Skeletal muscle cell (primary cell): ENCODE measurements around the gene EFCAB5.
A peak's percentile ranks its signal among the peaks of the same experiment; 100 is the strongest.
"Not testable (repeated sequence)": the region's sequence is repeated elsewhere in the genome, so short reads cannot be mapped to it uniquely, and the experiment has no call there.

Experiments used
- DNase-seq: peaks from one replicate; pipeline ENCODE4 v3.0.0-alpha.2; 2010; ENCODE audit warnings: low read depth
- H3K4me3 ChIP-seq: 2 replicates; pipeline ENCODE4 v1.5.1; 2011; ENCODE audit warnings: low read depth, mild to moderate bottlenecking, control low read depth, low read length, moderate library complexity

The EFCAB5 gene

GRCh38 chr17:30084788-30085187 lies 143.4 kb downstream of the EFCAB5 start:
- no peak for DNase-seq
- H3K4me3 ChIP-seq, result no peak overlapping the region

- no peak for DNase-seq
- H3K4me3 ChIP-seq, result no peak overlapping the region
Observed at GRCh38 chr17:30086896-30087295, 145.5 kb downstream of the EFCAB5 start.

GRCh38 chr17:30087431-30087830 lies 146.0 kb downstream of the EFCAB5 start:
- not testable (repeated sequence) for DNase-seq, H3K4me3 ChIP-seq

- DNase-seq, result no peak
- H3K4me3 ChIP-seq, result no peak overlapping the region
Observed at GRCh38 chr17:30091121-30091670, 149.8 kb downstream of the EFCAB5 start.

GRCh38 chr17:30091771-30092170 lies 150.3 kb downstream of the EFCAB5 start:
- peak; percentile 45 for DNase-seq
- H3K4me3 ChIP-seq, result no peak overlapping the region

- no peak for DNase-seq
- no peak overlapping the region for H3K4me3 ChIP-seq
Observed at GRCh38 chr17:30092886-30093285, 151.5 kb downstream of the EFCAB5 start.

- no peak for DNase-seq
- no peak overlapping the region for H3K4me3 ChIP-seq
Observed at GRCh38 chr17:30093463-30094147, 152.2 kb downstream of the EFCAB5 start.

- H3K4me3 ChIP-seq, result no peak overlapping the region
- no peak for DNase-seq
Observed at GRCh38 chr17:30095507-30096244, 154.2 kb downstream of the EFCAB5 start.

- no peak overlapping the region for H3K4me3 ChIP-seq
- DNase-seq, result no peak
Observed at GRCh38 chr17:30101686-30102390, 160.4 kb downstream of the EFCAB5 start.

- no peak overlapping the region for H3K4me3 ChIP-seq
- DNase-seq, result no peak
Observed at GRCh38 chr17:30103921-30104320, 162.5 kb downstream of the EFCAB5 start.

- DNase-seq, result peak; percentile 34
- H3K4me3 ChIP-seq, result peak overlapping the region; percentile 51
Observed at GRCh38 chr17:30104575-30105339, 163.3 kb downstream of the EFCAB5 start.

GRCh38 chr17:30112794-30113193 lies 171.4 kb downstream of the EFCAB5 start:
- H3K4me3 ChIP-seq, result no peak overlapping the region
- no peak for DNase-seq

GRCh38 chr17:30113213-30113612 lies 171.8 kb downstream of the EFCAB5 start:
- DNase-seq, result no peak
- H3K4me3 ChIP-seq, result no peak overlapping the region

- H3K4me3 ChIP-seq, result peak overlapping the region; percentile 95
- DNase-seq, result no peak
Observed at GRCh38 chr17:30116345-30116660, 174.9 kb downstream of the EFCAB5 start.

- peak within 1 kb of the TSS; percentile 95 for H3K4me3 ChIP-seq
- DNase-seq, result peak; percentile 85
Observed at GRCh38 chr17:30116661-30117551, 175.5 kb downstream of the EFCAB5 start, which contains the start of gene NSRP1. Gene NSRP1, plus strand, starts transcription at chr17:30116816. Its CDS starts 28 bp downstream, at chr17:30116844.

GRCh38 chr17:30117675-30118081 lies 176.2 kb downstream of the EFCAB5 start:
- DNase-seq, result no peak
- H3K4me3 ChIP-seq, result peak overlapping the region; percentile 95

- not testable (repeated sequence) for H3K4me3 ChIP-seq, DNase-seq
Observed at GRCh38 chr17:30118635-30119034, 177.2 kb downstream of the EFCAB5 start.

- no peak for DNase-seq
- no peak overlapping the region for H3K4me3 ChIP-seq
Observed at GRCh38 chr17:30124273-30124796, 182.9 kb downstream of the EFCAB5 start.
